NK-92 treated with Interleukin-12 subunit alpha and Interleukin-12 subunit beta, amount 100 ng/mL, for 24 hours (cell line): ENCODE data around the gene ARMC9.
"Not testable (repeated sequence)": the region's sequence is repeated elsewhere in the genome, so short reads cannot be mapped to it uniquely, and the experiment has no call there.

ENCODE experiments used
- DNase-seq: peaks from one replicate; lab custom pipeline; 2025; lab: John Stamatoyannopoulos, UW

ARMC9 gene

GRCh38 chr2:231364061-231364460, 165.6 kb downstream of the ARMC9 start:
- DNase-seq = no peak

GRCh38 chr2:231364961-231365810, 166.8 kb downstream of the ARMC9 start:
- no peak for DNase-seq

- DNase-seq = no peak
Measured at GRCh38 chr2:231367178-231367577, 168.7 kb downstream of the ARMC9 start.

- no peak for DNase-seq
Measured at GRCh38 chr2:231369580-231370428, 171.4 kb downstream of the ARMC9 start.

GRCh38 chr2:231370429-231370748, 172.0 kb downstream of the ARMC9 start:
- DNase-seq = no peak

- no peak for DNase-seq
Measured at GRCh38 chr2:231370749-231371429, 172.5 kb downstream of the ARMC9 start.

GRCh38 chr2:231371430-231372054, 173.1 kb downstream of the ARMC9 start:
- DNase-seq = no peak

GRCh38 chr2:231372326-231372725, 173.9 kb downstream of the ARMC9 start:
- DNase-seq = no peak

- no peak for DNase-seq
Measured at GRCh38 chr2:231373184-231373583, 174.8 kb downstream of the ARMC9 start.

- DNase-seq = no peak
Measured at GRCh38 chr2:231373786-231374349, 175.4 kb downstream of the ARMC9 start.

- DNase-seq = no peak
Measured at GRCh38 chr2:231374771-231375170, 176.3 kb downstream of the ARMC9 start.

GRCh38 chr2:231375994-231376615, 177.7 kb downstream of the ARMC9 start:
- DNase-seq = not testable (repeated sequence)

GRCh38 chr2:231376857-231377256, 178.4 kb downstream of the ARMC9 start:
- DNase-seq = no peak

- no peak for DNase-seq
Measured at GRCh38 chr2:231378026-231378722, 179.7 kb downstream of the ARMC9 start.

- no peak for DNase-seq
Measured at GRCh38 chr2:231379266-231380215, 181.1 kb downstream of the ARMC9 start.

- DNase-seq = no peak
Measured at GRCh38 chr2:231380307-231380706, 181.9 kb downstream of the ARMC9 start.

- no peak for DNase-seq
Measured at GRCh38 chr2:231380991-231381847, 182.8 kb downstream of the ARMC9 start.

- DNase-seq = no peak
Measured at GRCh38 chr2:231382116-231382515, 183.7 kb downstream of the ARMC9 start.
